OCI-LY3 (cell line): Measurements from ENCODE around the gene GPR148.

Experiments
- H2AFZ ChIP-seq: fragments of 200-600, 300-600 bp; shearing (Covaris generic); 2 replicates; pipeline ENCODE4 v1.6.0; 2014; ENCODE audit warnings: antibody characterized with exemption, low read depth, low read length
- H3K27ac ChIP-seq: fragments of 200-600, 300-600 bp; sonication (generic); 2 replicates; pipeline ENCODE4 v1.5.1; 2014; ENCODE audit warnings: mild to moderate bottlenecking, low read length, moderate library complexity, mixed read lengths
- H3K27me3 ChIP-seq: fragments of 200-600, 300-600 bp; sonication (generic); 2 replicates; pipeline ENCODE4 v1.6.1; 2014; ENCODE audit warnings: low read depth, low read length, mixed read lengths
- H3K36me3 ChIP-seq: fragments of 200-600, 300-600 bp; sonication (generic); replicated peaks from 2 replicates; pipeline ENCODE3; 2014; ENCODE audit warnings: low read depth, low read length, mixed read lengths
- H3K4me1 ChIP-seq: fragments of 300-600, 200-600 bp; sonication (generic); 2 replicates; pipeline ENCODE4 v1.6.1; 2014; ENCODE audit warnings: low read length, mixed read lengths
- H3K4me2 ChIP-seq: fragments of 200-600, 300-600 bp; sonication (generic); 2 replicates; pipeline ENCODE4 v1.6.1; 2014; ENCODE audit warnings: low read length, mixed read lengths
- H3K4me3 ChIP-seq: fragments of 300-600, 200-600 bp; sonication (generic); 2 replicates; pipeline ENCODE4 v1.5.1; 2014; ENCODE audit warnings: antibody characterized with exemption, mild to moderate bottlenecking, low read length, moderate library complexity
- H3K79me2 ChIP-seq: fragments of 300-600, 200-600 bp; shearing (Covaris generic); 2 replicates; pipeline ENCODE4 v1.6.1; 2014; ENCODE audit warnings: mild to moderate bottlenecking, low read length, mixed read lengths
- H3K9ac ChIP-seq: fragments of 300-600, 200-600 bp; shearing (Covaris generic); 2 replicates; pipeline ENCODE4 v1.6.0; 2014; ENCODE audit warnings: mild to moderate bottlenecking, low read length, moderate library complexity
- H3K9me3 ChIP-seq: fragments of 200-600, 300-600 bp; shearing (Covaris generic); 2 replicates; pipeline ENCODE4 v1.6.1; 2014; ENCODE audit warnings: low read length, mixed read lengths; ENCODE audit not compliant: insufficient read depth
- H4K20me1 ChIP-seq: fragments of 200-600, 300-600 bp; sonication (generic); 2 replicates; pipeline ENCODE4 v1.6.1; 2016; ENCODE audit warnings: low read length, mixed read lengths; ENCODE audit not compliant: insufficient read depth
- CTCF ChIP-seq: fragments of 200-600, 300-600 bp; sonication (generic); IDR thresholded peaks from 2 replicates; pipeline ENCODE4 v1.5.1; 2014; ENCODE audit warnings: antibody characterized with exemption, low read length, low read depth
- EZH2phosphoT487 ChIP-seq: fragments of 200-600 bp; shearing (Covaris generic); IDR thresholded peaks from 2 replicates; pipeline ENCODE4 v1.6.1; 2018; ENCODE audit warnings: antibody characterized with exemption, mixed run types, low read depth

Gene GPR148

GRCh38 chr2:130755256-130756052 is 26.6 kb downstream of the GPR148 start, which contains the start of gene AMER3:
AMER3 (plus strand) TSS chr2:130755540; CDS start chr2:130762073, 6,533 bp downstream.
- Histone ChIP-seq H4K20me1 (no peaks in the 10 kb centered on the region), H3K79me2 (no peaks in the 10 kb centered on the region), H3K4me1 (no peaks in the 10 kb centered on the region), H3K36me3 (no peaks in the 10 kb centered on the region), H3K4me3 (no peak within 1 kb of the TSS), H3K9ac (no peak within 1 kb of the TSS), H3K27me3 (no peaks in the 10 kb centered on the region), H3K4me2 (no peak within 1 kb of the TSS), H3K9me3 (no peaks in the 10 kb centered on the region), H2AFZ (no peak within 1 kb of the TSS), H3K27ac (no peak within 1 kb of the TSS)
- no peak for TF ChIP-seq EZH2phosphoT487
- TF ChIP-seq CTCF, result no peak

- H4K20me1 ChIP-seq, result no peaks in the 10 kb centered on the region
- no peak overlapping the region for H3K4me2 ChIP-seq
- no peak overlapping the region for H2AFZ ChIP-seq
- no peaks in the 10 kb centered on the region for H3K27me3 ChIP-seq
- no peak for TF ChIP-seq EZH2phosphoT487
- TF ChIP-seq CTCF, result no peak
- no peak overlapping the region for H3K27ac ChIP-seq
- no peaks in the 10 kb centered on the region for H3K79me2 ChIP-seq
- H3K9me3 ChIP-seq, result no peaks in the 10 kb centered on the region
- no peak overlapping the region for H3K4me3 ChIP-seq
- H3K4me1 ChIP-seq, result no peaks in the 10 kb centered on the region
- no peak overlapping the region for H3K9ac ChIP-seq
- H3K36me3 ChIP-seq, result no peaks in the 10 kb centered on the region
Measured at GRCh38 chr2:130756053-130756873, 27.4 kb downstream of the GPR148 start.

- Histone ChIP-seq H3K79me2 (no peaks in the 10 kb centered on the region), H4K20me1 (no peaks in the 10 kb centered on the region), H3K27ac (no peak overlapping the region), H3K27me3 (no peaks in the 10 kb centered on the region), H3K9ac (no peak overlapping the region), H3K4me1 (no peaks in the 10 kb centered on the region), H3K36me3 (no peaks in the 10 kb centered on the region), H3K4me3 (no peak overlapping the region), H3K9me3 (no peaks in the 10 kb centered on the region), H2AFZ (no peak overlapping the region), H3K4me2 (no peak overlapping the region)
- TF ChIP-seq CTCF (no peak), EZH2phosphoT487 (no peak)
Measured at GRCh38 chr2:130756874-130757668, 28.2 kb downstream of the GPR148 start.
